Stimulated activated CD8-positive, alpha-beta memory T cell treated with anti-CD3 and anti-CD28 coated beads, Interleukin-4, amount 100 ng/mL, for 4 hours (primary cell): Measurements from ENCODE around the gene OR4D5.

Source experiments
- DNase-seq, 2 donors: peaks; one replicate each; pipeline ENCODE4 v3.0.0-alpha.2; 2020; ENCODE audit warnings: low read depth in 2 of 2, low spot score in 1 of 2

OR4D5 gene

DNA sequence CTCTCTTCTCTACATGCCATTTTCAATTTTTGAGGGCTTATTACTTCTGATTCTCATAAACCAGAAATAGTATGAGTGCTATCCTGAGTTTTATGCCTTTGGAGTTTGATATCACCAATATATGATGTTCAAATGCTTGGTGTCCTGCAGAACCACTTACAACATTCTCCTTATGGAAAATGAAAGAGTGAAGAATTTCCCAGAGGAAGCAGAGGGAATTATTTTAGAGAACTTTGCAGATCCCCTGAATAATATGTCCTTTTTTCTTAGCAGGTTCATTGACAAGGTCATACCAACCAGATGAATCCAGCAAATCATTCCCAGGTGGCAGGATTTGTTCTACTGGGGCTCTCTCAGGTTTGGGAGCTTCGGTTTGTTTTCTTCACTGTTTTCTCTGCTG lies at the start of gene OR4D5:
Gene OR4D5 (plus strand): TSS at position 301 of the 400 bp plus-strand sequence. CDS start 0 bp downstream, at position 301.
- no peak for DNase-seq

DNA sequence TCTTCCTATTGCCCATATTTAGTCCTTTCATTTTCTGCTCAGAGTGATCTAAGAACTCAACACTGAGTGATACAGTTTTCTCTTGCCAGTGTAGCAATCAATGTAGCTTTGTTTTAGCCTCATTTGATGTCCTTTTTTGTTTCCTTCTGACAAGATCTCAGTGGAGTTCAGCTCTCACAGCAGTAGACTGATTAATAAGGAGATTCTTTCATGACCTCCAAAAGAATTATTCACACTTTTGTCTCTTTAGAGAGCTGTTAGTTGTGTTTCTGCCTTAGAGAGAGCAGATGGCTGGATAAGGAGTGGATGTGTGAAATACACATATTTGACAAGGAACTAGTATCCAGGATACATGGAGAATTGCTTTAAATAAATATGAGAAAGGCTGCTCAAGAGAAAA lies 47.4 kb upstream of the OR4D5 start:
- no peak for DNase-seq

DNA sequence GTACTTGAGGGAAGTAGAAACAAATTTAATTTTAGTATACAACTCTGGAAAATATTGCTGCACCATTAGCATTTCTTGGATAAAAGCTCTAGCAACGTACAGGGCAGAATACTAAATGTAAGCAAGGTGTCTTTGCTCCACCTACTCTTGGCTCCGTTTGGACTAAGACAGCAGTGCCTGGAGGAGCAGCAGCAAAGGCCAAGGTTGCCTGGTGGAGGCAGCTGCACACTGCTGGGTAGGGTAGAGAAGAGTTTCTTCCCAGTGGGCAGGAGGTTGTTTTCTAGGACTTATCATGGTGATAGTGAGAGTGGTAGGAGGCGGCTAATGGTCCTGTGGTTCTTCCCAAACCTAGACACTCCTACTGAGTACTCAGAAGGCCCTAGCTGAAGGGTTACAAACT lies 39.6 kb upstream of the OR4D5 start:
- no peak for DNase-seq

DNA sequence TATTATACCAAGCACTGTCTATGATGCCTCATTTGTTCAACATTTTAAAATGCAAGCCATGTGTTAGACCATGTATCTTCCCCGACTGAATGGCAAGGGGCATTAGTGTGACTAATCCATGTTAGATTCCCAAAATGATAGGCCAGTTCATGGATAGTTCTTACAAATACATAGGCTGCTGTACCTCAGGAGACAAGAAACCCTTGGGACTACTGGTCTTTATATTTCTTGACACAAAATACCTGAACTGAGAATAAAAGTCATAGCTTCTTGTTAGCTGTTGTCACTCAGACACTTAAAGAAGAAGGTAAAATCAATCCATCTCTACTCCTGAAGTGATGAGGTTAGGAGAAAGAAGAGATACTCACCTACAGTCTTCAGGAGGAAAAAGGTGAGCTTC lies 37.5 kb upstream of the OR4D5 start, which contains the start of gene OR8D4:
Gene OR8D4 (plus strand): TSS at position 301 of the 400 bp plus-strand sequence. CDS start 4,265 bp downstream, outside the sequence.
- no peak for DNase-seq

DNA sequence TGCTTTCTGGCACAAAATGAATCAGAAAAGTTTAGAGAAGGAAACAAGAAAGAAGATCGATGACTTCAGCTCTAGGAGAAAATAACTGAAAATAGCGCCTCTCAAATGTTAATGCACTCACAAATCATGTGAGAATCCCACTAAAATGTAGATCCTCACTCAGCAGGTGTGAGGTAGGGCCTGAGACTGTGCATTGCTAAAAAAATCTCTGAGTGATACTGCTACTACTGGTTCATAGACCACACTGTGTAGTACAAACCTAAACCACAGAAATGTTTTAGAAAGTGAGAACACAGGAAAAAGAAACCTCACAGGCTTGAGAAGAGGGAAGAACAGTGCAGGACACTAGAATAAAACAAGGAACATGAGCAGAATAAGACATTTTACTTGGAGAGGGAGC lies 35.5 kb upstream of the OR4D5 start:
- no peak for DNase-seq

DNA sequence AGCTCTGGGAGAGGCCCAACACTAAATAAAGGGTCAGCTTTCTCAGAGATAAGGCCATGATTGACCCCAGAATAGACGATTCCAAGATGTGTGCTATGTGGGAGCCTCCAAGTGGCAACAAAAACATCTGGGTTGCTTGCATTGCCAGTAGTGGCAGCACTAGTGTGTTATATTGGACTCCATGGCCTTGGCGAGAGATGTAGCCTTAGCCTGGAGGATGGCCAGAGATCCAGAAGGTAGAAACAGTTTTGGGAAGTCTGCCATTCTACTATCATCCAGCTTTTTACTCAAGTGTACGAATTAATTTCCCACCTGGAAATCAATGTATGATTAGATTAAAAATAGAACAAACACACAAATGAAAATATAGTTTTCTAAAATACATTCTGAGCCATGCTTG lies 34.5 kb upstream of the OR4D5 start:
- DNase-seq = no peak

DNA sequence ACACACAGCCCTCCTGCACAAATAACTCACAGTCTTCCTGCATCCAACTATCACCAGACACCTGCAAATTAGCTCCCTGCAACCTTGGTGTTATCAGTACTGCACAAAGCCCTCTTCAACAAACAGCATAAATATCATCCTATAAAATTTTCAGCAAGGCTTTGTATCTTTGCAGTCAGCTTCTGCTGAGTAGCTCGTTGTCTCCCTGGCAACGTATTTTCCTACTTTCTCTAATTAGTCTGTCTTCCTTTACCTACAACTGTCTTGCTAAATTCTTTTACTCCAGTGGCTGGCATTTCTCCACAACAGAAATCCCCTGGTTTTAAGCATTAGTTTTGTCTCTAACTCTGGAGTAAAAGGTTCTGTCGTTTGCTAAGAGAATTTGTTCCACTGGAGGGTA lies 33.6 kb upstream of the OR4D5 start:
- no peak for DNase-seq

DNA sequence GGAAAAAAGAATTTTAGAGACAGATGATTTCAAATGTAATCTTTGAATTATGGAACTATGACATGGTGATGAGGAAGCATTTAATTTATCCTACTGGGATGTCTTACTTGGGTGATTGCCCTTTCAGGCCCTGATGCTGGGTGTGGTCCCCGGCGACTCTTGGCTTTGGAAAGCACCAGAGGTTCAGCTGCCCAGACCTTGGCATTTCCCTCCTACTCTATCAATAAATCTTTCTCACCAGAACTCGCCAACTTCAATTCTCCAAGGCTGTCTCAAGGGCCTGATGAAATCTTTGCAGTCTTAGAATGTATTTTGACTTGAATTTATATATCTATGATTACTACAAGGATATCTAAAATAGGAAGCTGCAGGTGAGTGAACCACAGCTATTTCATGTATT lies 18.5 kb upstream of the OR4D5 start:
- no peak for DNase-seq

DNA sequence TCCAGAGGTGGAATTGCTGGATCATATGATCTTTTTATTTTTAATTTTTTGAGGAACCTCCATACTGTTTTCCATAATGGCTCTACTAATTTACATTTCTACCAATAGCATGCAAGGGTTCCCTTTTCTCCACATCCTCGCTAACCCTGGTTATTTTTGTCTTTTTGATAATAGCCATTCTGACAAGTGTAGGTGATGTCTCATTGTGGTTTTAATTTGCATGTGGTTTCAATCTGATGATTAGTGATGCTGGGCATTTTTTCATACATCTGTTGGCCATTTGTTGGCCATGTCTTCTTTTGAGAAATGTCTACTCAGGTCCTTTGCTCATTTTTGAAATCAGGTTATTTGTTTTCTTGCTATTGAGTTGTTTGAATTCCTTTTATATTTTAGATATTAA lies 15.4 kb upstream of the OR4D5 start:
- no peak for DNase-seq

DNA sequence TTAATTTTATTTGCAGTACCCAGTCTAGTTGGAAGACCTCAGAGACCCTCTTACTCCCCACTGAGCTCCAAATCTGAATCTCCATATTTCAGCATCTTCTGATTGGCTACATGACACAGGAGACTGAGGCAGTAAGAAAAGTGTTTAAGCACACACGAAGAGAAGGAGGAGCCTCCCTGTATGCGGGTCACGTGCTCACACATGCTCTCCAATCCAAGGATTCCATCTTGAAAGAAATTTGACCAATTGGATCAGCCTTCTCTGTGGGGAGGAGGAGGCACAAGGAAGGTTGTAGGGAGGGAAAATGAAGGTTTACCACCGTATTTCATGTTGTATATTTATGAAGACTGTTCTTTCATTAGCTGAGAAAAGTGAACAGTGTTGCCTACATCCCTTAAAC lies 3.0 kb downstream of the OR4D5 start:
- no peak for DNase-seq

DNA sequence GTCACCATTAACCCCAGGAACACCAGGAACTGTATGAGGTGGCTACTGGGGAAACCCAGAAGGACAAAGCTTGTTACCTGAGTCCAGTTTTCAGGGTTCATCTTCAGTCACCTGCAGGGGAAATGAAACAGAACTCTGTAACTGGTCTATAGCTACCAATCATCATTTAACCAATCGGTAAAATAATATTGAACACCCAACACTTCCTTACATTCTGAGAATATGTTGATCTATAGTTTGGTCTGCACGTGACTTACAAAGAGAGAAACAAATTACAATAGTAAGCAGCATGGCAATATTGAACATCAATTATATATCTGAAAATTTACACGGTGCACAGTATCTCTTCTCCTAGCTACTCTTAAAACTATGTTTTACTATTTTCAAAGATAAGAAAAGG lies 4.3 kb downstream of the OR4D5 start, which contains the start of gene OR6T1:
Gene OR6T1 (minus strand): TSS at position 101 of the 400 bp plus-strand sequence. CDS start 0 bp downstream, at position 101.
- DNase-seq = no peak

DNA sequence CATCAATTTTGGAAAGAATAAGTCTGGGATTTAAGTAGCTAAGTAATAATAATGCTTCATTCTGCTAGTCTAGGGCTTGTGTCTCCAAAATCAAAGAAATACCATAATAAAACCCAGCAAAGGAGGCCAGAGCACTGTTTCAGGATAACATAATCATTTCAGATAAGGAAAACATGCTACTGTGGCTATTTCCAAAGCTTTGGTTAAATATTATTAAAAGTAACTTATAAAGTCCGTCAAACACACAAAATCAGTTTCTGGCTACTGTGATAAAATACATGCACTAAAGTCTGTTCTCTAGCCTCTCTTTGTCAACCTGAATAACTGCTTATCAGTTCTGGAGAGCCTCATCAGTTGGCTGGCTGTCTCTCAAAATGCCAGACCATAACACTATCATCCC lies 5.7 kb downstream of the OR4D5 start:
- DNase-seq = no peak

DNA sequence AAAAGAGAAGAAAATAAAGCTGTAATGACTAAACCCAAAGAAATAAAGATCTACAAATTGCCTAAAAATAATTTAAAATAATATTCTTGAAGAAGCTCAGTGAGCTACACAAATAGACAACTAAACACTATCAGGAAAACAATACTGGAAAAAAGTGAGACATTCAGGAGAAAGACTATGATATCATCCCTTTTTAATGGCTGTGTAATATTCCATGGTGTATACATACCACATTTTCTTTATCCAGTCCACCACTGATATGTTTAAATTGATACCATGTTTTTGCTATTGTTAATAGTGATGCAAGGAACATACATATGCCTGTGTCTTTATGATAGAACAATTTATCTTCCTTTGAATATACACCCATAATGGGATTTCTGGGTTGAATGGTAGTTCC lies 17.3 kb downstream of the OR4D5 start:
- no peak for DNase-seq

DNA sequence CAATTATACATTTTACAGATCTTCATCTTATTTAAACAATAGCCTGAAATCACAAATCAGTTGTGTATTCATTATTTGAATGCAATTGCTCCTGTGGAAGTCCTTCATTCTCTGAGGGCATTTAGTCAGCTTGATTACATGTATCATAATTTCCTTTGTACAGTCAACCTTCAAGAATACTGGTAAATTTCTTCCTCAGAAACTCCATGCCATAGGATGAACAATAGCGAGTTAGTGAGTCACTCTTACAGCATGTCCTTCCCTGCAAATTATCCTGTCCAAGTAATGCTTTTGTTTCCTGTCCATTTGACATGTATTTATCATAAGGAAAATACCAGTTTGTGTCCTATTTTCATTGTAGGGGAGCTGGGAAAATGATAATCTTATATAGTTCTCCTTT lies 34.4 kb downstream of the OR4D5 start:
- DNase-seq = no peak

DNA sequence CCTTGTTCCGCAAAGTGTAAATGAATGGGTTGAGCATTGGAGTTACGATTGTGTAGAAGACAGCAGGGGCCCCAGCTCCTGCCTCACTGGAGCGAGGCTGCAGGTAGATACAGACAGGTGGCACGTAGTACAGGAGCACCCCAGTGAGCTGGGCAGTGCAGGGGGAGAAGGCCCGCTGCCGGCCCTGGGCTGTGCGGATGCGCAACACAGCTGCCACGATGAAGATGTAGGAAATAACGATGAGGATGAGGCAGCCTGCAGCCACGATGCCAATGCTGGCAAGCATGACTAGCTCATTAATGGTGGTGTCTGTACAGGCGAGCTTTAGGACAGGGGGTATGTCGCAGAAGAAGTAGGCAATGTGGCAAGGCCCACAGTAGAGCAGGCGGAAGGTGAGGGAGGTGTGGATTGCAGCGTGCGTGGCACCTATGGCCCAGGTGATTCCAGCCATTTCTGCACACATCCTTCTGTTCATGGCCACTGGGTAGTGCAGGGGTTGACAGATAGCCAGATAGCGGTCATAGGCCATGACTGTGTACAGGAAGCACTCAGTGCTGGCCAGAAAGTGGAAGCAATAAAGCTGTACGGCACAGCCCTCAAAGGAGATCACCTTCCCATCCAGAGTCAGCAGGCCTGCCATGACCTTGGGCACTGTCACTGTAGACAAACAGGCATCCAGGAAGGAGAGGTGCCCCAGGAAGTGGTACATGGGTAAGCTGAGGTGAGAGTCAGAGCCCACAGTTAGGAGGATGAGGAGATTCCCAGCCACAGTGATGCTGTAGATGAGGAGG lies 37.5 kb downstream of the OR4D5 start:
- DNase-seq = no peak

DNA sequence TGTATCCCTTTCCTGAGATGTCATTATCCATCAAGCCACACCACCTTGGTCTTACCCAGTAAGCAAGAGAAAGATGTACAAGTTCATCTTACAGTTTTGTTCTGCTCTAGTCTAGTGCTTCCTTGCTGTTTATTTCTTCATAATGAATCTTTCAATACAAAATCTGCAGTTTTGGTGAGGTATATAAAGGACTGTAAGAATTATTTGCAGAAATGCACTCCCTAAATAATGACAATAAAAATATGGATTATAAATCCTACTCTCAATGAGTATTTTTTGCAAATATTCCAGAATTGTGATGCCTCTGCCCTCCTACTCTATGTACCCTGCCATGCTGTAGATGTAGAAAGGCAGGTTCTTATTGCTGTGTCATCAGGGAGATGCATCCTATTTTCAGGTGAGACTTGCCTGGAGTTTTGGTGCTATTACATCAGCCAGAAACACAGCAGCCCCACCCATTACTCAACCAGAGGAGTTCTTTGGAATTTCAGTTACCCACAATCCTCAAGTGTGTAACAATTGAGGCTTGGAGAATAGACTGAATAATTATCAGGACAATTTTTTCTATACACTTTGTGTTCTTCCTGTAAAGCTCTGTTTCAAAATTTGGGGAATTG lies 38.4 kb downstream of the OR4D5 start, which contains the start of gene OR10S1:
Gene OR10S1 (minus strand): TSS at position 51 of the 617 bp plus-strand sequence. CDS start 117 bp downstream, outside the sequence.
- DNase-seq = no peak

DNA sequence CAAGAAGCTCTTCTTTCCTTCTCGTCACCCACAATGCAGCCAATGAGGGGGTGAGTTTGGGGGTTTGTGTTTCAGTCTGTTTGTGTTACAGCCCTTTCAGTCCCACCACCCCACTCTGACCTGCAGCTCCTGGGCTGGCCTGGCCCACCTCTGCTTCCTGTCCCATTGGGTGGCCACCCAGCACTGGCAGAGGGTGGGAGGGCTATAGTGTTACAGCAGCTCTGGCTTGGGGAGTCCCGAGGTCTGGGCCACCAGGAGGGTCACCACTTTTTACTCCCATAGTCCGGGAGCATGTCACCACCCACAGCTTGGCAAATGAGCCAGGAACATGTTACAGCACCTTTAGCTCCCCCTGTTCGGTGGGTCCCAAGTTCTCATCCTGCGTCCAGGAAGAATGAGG lies 39.9 kb downstream of the OR4D5 start:
- no peak for DNase-seq
